Measurements from ENCODE around the gene CBFA2T3. TPM values are rescaled to one million over a fixed set of nuclear protein-coding genes. Genes with fewer than 3 reads are reported as not detected.

CBFA2T3 gene
- total and polyA plus RNA-seq, 2 of the 8 experiments (the other 6 are each of a cell fraction or from before 2014, with no cell fraction given), result 0.51 to 1.3 TPM

DNA sequence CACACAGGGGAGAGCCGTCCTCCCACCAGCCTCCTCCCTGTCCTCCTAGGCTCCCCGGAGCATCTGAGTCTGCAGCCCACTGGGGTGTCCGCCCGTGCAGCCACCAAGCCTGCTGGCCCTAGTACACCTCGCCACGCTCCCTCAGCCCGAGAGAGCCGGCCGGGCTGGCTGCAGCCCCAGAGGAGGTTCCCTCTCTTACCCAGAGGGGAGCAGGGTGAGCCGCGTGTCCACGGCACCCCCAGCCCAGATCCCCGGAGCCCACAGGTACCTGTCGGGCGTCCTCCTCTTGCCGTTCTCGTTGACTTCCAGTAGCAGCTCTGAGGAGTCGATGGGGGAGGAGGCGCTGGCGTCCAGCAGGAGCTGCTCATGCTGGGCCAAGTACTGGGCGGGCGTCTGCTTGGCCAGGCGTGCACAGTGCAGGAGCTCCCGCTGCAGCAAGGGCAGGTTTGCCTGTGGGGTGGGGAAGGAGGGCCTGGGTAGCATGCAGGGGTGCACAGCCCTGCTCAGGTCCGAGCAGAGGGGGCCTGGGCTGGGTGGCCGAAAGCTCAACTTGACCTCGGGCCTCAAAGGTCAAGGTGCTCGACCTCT, 91.2 kb downstream of the CBFA2T3 start:
- H3K23me2 ChIP-seq (ENCODE audit: low read depth, low read length), result no peaks in the 10 kb centered on the region; the same call in 1 of the 2 replicates
- H4K8ac ChIP-seq (ENCODE audit: extremely low read depth, insufficient read depth, low read length), result peak overlapping the region; percentile 35; the same call in 1 of the 2 replicates
- no peaks in the 10 kb centered on the region; the same call in 1 of the 2 replicates for H3K79me1 ChIP-seq (ENCODE audit: low read depth, low read length)
- 90% methylated on average over 28 of the region's 28 CpGs; no CpG with 5 or more reads in 1 of the 2 experiments for WGBS, 2 experiments (ENCODE audit: extremely low coverage in 1 of 2, insufficient coverage in 1 of 2, insufficient read length in 1 of 2, insufficient replicate concordance in 2 of 2, low coverage in 1 of 2, low lambda C conversion rate in 2 of 2, missing lambda C conversion rate in 1 of 2)
- H3K36me3 ChIP-seq (ENCODE audit: control insufficient read depth in 2 of 4, insufficient read depth in 4 of 4, low read length in 3 of 4), result no peaks in the 10 kb centered on the region
- peaks cover 0 to 4% of the 10 kb centered on the region in 2 experiments for H4K20me1 ChIP-seq (replicated peaks in 1 of 2; ENCODE audit: control insufficient read depth in 1 of 2, insufficient read depth in 2 of 2, low read length in 2 of 2)
- peaks cover 0 to 8% (median 3%) of the 10 kb centered on the region in 4 experiments; a peak in 4 of 7 replicates for H3K4me1 ChIP-seq (replicated peaks in 1 of 4; ENCODE audit: control insufficient read depth in 3 of 4, insufficient read depth in 4 of 4, low read length in 3 of 4)
- no peak overlapping the region for H2BK20ac ChIP-seq (ENCODE audit: low read length)
- H3K56ac ChIP-seq (replicated peaks; ENCODE audit: insufficient read length, low read depth, low read length), result no peak overlapping the region
- peaks cover 0 to 5% (median 2%) of the 10 kb centered on the region in 4 experiments; a peak in 2 of 7 replicates for H3K27me3 ChIP-seq (replicated peaks in 1 of 4; ENCODE audit: control insufficient read depth in 3 of 4, extremely low read depth in 1 of 4, insufficient read depth in 3 of 4, low read length in 3 of 4)
- H3K23ac ChIP-seq (ENCODE audit: insufficient read length), result no peak overlapping the region
- CTCF ChIA-PET (ENCODE audit: partially characterized antibody), result interaction anchor here (1.2 to 2.1 kb wide), 2 partner anchors 28 to 148 kb away, joined by 4 to 8 read pairs; partner anchors contain the start of genes GALNS and TRAPPC2L
- no peaks in the 10 kb centered on the region for H3K9me3 ChIP-seq (ENCODE audit: insufficient read depth in 2 of 2, low read depth in 1 of 2, low read length in 1 of 2)
- H2BK15ac ChIP-seq (ENCODE audit: low read length), result no peak overlapping the region
- H4K91ac ChIP-seq (replicated peaks; ENCODE audit: insufficient read length, low read length), result no peak overlapping the region
- H2AFZ ChIP-seq (ENCODE audit: low read length), result no peak overlapping the region
- no peaks in the 10 kb centered on the region for H3K79me2 ChIP-seq (ENCODE audit: control insufficient read depth in 1 of 2, insufficient read depth in 2 of 2, low read length in 2 of 2)
- no peak overlapping the region for H2BK5ac ChIP-seq (ENCODE audit: low read depth, low read length)
- no peak overlapping the region for H3K14ac ChIP-seq (ENCODE audit: insufficient read length)
- FAIRE-seq (no peak), DNase-seq (ENCODE audit: low read depth in 1 of 2, low spot score in 2 of 2) (no peak)
- no peak overlapping the region for H3K18ac ChIP-seq (ENCODE audit: extremely low read depth, low read length)
- H4K5ac ChIP-seq (ENCODE audit: insufficient read length, low read depth, low read length), result no peak overlapping the region
- H3K4me3 ChIP-seq (ENCODE audit: extremely low read depth in 1 of 4, insufficient read depth in 2 of 4, low read depth in 3 of 4, low read length in 4 of 4), result no peak overlapping the region
- no peak overlapping the region for H2AK5ac ChIP-seq (ENCODE audit: low read depth, low read length)
- H3K9ac ChIP-seq (replicated peaks in 1 of 4; ENCODE audit: extremely low read depth in 1 of 4, low read depth in 3 of 4, low read length in 3 of 4), result no peak overlapping the region
- H2BK12ac ChIP-seq (ENCODE audit: low read depth, low read length), result no peak overlapping the region
- POLR2A ChIA-PET (ENCODE audit: partially characterized antibody), result interaction anchor here (0.9 kb wide), 1 partner anchor 76 kb away, joined by 5 read pairs; no protein-coding TSS in a partner anchor
- no peak overlapping the region for H3K4me2 ChIP-seq (ENCODE audit: insufficient read depth in 1 of 2, low read depth in 2 of 2, low read length in 2 of 2)
- no peak overlapping the region for H2BK120ac ChIP-seq (replicated peaks; ENCODE audit: low read depth, low read length)
- H3K4ac ChIP-seq (replicated peaks; ENCODE audit: insufficient read length, low read depth, low read length), result no peak overlapping the region
- no peak overlapping the region for H3K27ac ChIP-seq (ENCODE audit: low read depth, low read length)
- TF ChIP-seq JUND (IDR thresholded peaks at IDR 0.05; ENCODE audit: low read length) (no peak), RBBP5 (IDR thresholded peaks at IDR 0.05; ENCODE audit: borderline replicate concordance, low read depth, low read length) (no peak), TAF1 (IDR thresholded peaks at IDR 0.05; ENCODE audit: low read depth, low read length) (no peak), KDM5A (IDR thresholded peaks at IDR 0.05; ENCODE audit: low read length) (no peak), YY1 (IDR thresholded peaks at IDR 0.05; ENCODE audit: low read depth, low read length) (no peak), FOSL1 (IDR thresholded peaks at IDR 0.05; ENCODE audit: insufficient read depth, low read depth, low read length) (no peak), TCF12 (IDR thresholded peaks at IDR 0.05; ENCODE audit: low read depth, low read length) (no peak)
